GM21529 (cell line): ENCODE results near the gene KRTAP10-3.
"Not testable (repeated sequence)": the region's sequence is repeated elsewhere in the genome, so short reads cannot be mapped to it uniquely, and the experiment has no call there.

Source experiments
- ATAC-seq: cut with Tn5 transposase; IDR thresholded peaks from one replicate; pipeline ENCODE4 v1.9.1; 2021; ENCODE audit not compliant: unreplicated experiment

KRTAP10-3 gene

GRCh38 chr21:44558695-44559094, at the start of gene KRTAP10-3:
TSS of gene KRTAP10-3 (minus strand) at chr21:44558795. CDS start at chr21:44558715, 80 bp downstream.
- no peak for ATAC-seq

- no peak for ATAC-seq
Observed at GRCh38 chr21:44606495-44606894, 47.9 kb upstream of the KRTAP10-3 start.

- no peak for ATAC-seq
Observed at GRCh38 chr21:44603911-44604310, 45.3 kb upstream of the KRTAP10-3 start.

GRCh38 chr21:44603109-44603875, 44.7 kb upstream of the KRTAP10-3 start:
- ATAC-seq = no peak

GRCh38 chr21:44602463-44602850, 43.9 kb upstream of the KRTAP10-3 start:
- ATAC-seq = no peak

- no peak for ATAC-seq
Observed at GRCh38 chr21:44601596-44602462, 43.2 kb upstream of the KRTAP10-3 start.

- ATAC-seq = not testable (repeated sequence)
Observed at GRCh38 chr21:44601091-44601490, 42.5 kb upstream of the KRTAP10-3 start.

- not testable (repeated sequence) for ATAC-seq
Observed at GRCh38 chr21:44600118-44600978, 41.8 kb upstream of the KRTAP10-3 start, which contains the start of gene KRTAP10-7. TSS of gene KRTAP10-7 (plus strand) at chr21:44600597. CDS start at chr21:44600622, 25 bp downstream.

GRCh38 chr21:44599264-44600029, 40.9 kb upstream of the KRTAP10-3 start:
- ATAC-seq = no peak

- ATAC-seq = no peak
Observed at GRCh38 chr21:44598061-44598460, 39.5 kb upstream of the KRTAP10-3 start.

GRCh38 chr21:44596068-44596725, 37.6 kb upstream of the KRTAP10-3 start:
- ATAC-seq = no peak

- no peak for ATAC-seq
Observed at GRCh38 chr21:44595524-44595923, 36.9 kb upstream of the KRTAP10-3 start.

- no peak for ATAC-seq
Observed at GRCh38 chr21:44594406-44594916, 35.9 kb upstream of the KRTAP10-3 start.

- ATAC-seq = no peak
Observed at GRCh38 chr21:44593598-44594405, 35.2 kb upstream of the KRTAP10-3 start.

- no peak for ATAC-seq
Observed at GRCh38 chr21:44592446-44593311, 34.1 kb upstream of the KRTAP10-3 start, which contains the start of gene KRTAP10-6. TSS of gene KRTAP10-6 (minus strand) at chr21:44592505. CDS start at chr21:44592484, 21 bp downstream.

GRCh38 chr21:44591801-44592130, 33.2 kb upstream of the KRTAP10-3 start:
- ATAC-seq = not testable (repeated sequence)
